ENCODE results near the gene HBD.

Gene HBD

GRCh38 chr11:5192738-5193137, 41.5 kb downstream of the HBD start:
- no peak overlapping the region for H2AFZ ChIP-seq (ENCODE audit: low read length)
- H3K27me3 ChIP-seq (replicated peaks; ENCODE audit: insufficient read depth, low read length) = no peaks in the 10 kb centered on the region
- H3K36me3 ChIP-seq (replicated peaks; ENCODE audit: insufficient read depth, low read length) = no peaks in the 10 kb centered on the region
- H3K9ac ChIP-seq (ENCODE audit: low read length) = no peak overlapping the region
- H3K9me3 ChIP-seq (replicated peaks; ENCODE audit: insufficient read depth, low read length) = no peaks in the 10 kb centered on the region
- no peaks in the 10 kb centered on the region for H3F3A ChIP-seq (ENCODE audit: insufficient read depth, low read length)
- DNase-seq = no peak
- no peak for TF ChIP-seq EZH2 (optimal IDR thresholded peaks at IDR 0.05; ENCODE audit: low read depth, low read length)
- TF ChIP-seq CTCF (IDR thresholded peaks at IDR 0.05; ENCODE audit: low read length) = no peak
- TF ChIP-seq EZH2phosphoT487 (IDR thresholded peaks at IDR 0.05; ENCODE audit: low read length) = no peak
- no peaks in the 10 kb centered on the region for H4K20me1 ChIP-seq (ENCODE audit: insufficient read depth, low read length)
- H3K79me2 ChIP-seq (ENCODE audit: low read length) = no peaks in the 10 kb centered on the region
- H3K9me2 ChIP-seq (replicated peaks; ENCODE audit: insufficient read depth, low read length) = no peaks in the 10 kb centered on the region
- H3K4me3 ChIP-seq (ENCODE audit: low read length) = no peak overlapping the region
- H3K4me1 ChIP-seq (ENCODE audit: low read length) = no peaks in the 10 kb centered on the region
- H3K27ac ChIP-seq (ENCODE audit: low read length) = no peak overlapping the region
- H3K4me2 ChIP-seq (ENCODE audit: low read depth, low read length) = no peak overlapping the region

- no peak overlapping the region for H3K9ac ChIP-seq (ENCODE audit: low read length)
- TF ChIP-seq CTCF (IDR thresholded peaks at IDR 0.05; ENCODE audit: low read length) = no peak
- TF ChIP-seq EZH2phosphoT487 (IDR thresholded peaks at IDR 0.05; ENCODE audit: low read length) = no peak
- no peak for TF ChIP-seq EZH2 (optimal IDR thresholded peaks at IDR 0.05; ENCODE audit: low read depth, low read length)
- DNase-seq = no peak
- no peak overlapping the region for H3K27ac ChIP-seq (ENCODE audit: low read length)
- H3K9me3 ChIP-seq (replicated peaks; ENCODE audit: insufficient read depth, low read length) = no peaks in the 10 kb centered on the region
- no peaks in the 10 kb centered on the region for H4K20me1 ChIP-seq (ENCODE audit: insufficient read depth, low read length)
- H3F3A ChIP-seq (ENCODE audit: insufficient read depth, low read length) = no peaks in the 10 kb centered on the region
- H3K4me3 ChIP-seq (ENCODE audit: low read length) = no peak overlapping the region
- H3K36me3 ChIP-seq (replicated peaks; ENCODE audit: insufficient read depth, low read length) = no peaks in the 10 kb centered on the region
- no peaks in the 10 kb centered on the region for H3K4me1 ChIP-seq (ENCODE audit: low read length)
- H3K79me2 ChIP-seq (ENCODE audit: low read length) = no peaks in the 10 kb centered on the region
- no peak overlapping the region for H2AFZ ChIP-seq (ENCODE audit: low read length)
- H3K27me3 ChIP-seq (replicated peaks; ENCODE audit: insufficient read depth, low read length) = no peaks in the 10 kb centered on the region
- no peak overlapping the region for H3K4me2 ChIP-seq (ENCODE audit: low read depth, low read length)
- no peaks in the 10 kb centered on the region for H3K9me2 ChIP-seq (replicated peaks; ENCODE audit: insufficient read depth, low read length)
Measured at GRCh38 chr11:5188201-5188600, 46.1 kb downstream of the HBD start.
